Neuronal stem cell (in vitro differentiated cells): ENCODE results near the gene KLC4. TPM values are rescaled to one million over a fixed set of nuclear protein-coding genes. Genes with fewer than 3 reads are reported as not detected.

Source experiments
- DNase-seq: peaks from one replicate; pipeline ENCODE4 v3.0.0-alpha.2; 2013; ENCODE audit warnings: low spot score
- H2AFZ ChIP-seq: one replicate; pipeline ENCODE4 v1.6.1; 2013; ENCODE audit warnings: mild to moderate bottlenecking, low read length, inconsistent platforms
- H2AK5ac ChIP-seq: 2 replicates; pipeline ENCODE4 v1.6.1; 2013; ENCODE audit warnings: low read depth, mild to moderate bottlenecking, inconsistent platforms, low read length, moderate library complexity, mixed read lengths
- H2BK120ac ChIP-seq: 2 replicates; pipeline ENCODE4 v1.6.1; 2013; ENCODE audit warnings: low read depth, mild to moderate bottlenecking, inconsistent platforms, low read length, moderate library complexity, mixed read lengths
- H2BK12ac ChIP-seq: one replicate; pipeline ENCODE4 v1.6.1; 2013; ENCODE audit warnings: low read length, inconsistent platforms
- H2BK15ac ChIP-seq: 2 replicates; pipeline ENCODE4 v1.6.1; 2013; ENCODE audit warnings: mild to moderate bottlenecking, low read length, inconsistent platforms, mixed read lengths
- H2BK5ac ChIP-seq: one replicate; pipeline ENCODE4 v1.6.1; 2013; ENCODE audit warnings: inconsistent platforms, mild to moderate bottlenecking, low read length, moderate library complexity
- H3K14ac ChIP-seq: one replicate; pipeline ENCODE4 v1.6.1; 2013; ENCODE audit warnings: low read length, inconsistent platforms
- H3K18ac ChIP-seq: 2 replicates; pipeline ENCODE4 v1.6.1; 2013; ENCODE audit warnings: low read length, inconsistent platforms
- H3K23ac ChIP-seq: 2 replicates; pipeline ENCODE4 v1.6.1; 2013; ENCODE audit warnings: low read depth, mild to moderate bottlenecking, mixed read lengths, low read length, inconsistent platforms; ENCODE audit not compliant: poor library complexity
- H3K27ac ChIP-seq: replicated peaks from 3 replicates; pipeline ENCODE4 v1.5.1; 2013; ENCODE audit warnings: low read length, inconsistent platforms
- H3K27me3 ChIP-seq, 3 experiments: 2 replicates each; pipeline ENCODE4 v1.6.1; 2013; ENCODE audit warnings: low read length in 3 of 3, mild to moderate bottlenecking in 2 of 3, inconsistent platforms in 1 of 3, low read depth in 1 of 3, mixed read lengths in 1 of 3, moderate library complexity in 1 of 3; ENCODE audit not compliant: control insufficient read depth in 3 of 3, insufficient read depth in 3 of 3
- H3K36me3 ChIP-seq, 2 donors: replicated peaks in 1 of 2; 2 replicates each; pipeline ENCODE4 v1.6.1; 2013; ENCODE audit warnings: low read length in 2 of 2; ENCODE audit not compliant: control insufficient read depth in 2 of 2, insufficient read depth in 2 of 2
- H3K4ac ChIP-seq: 2 replicates; pipeline ENCODE4 v1.6.1; 2013; ENCODE audit warnings: inconsistent platforms, mild to moderate bottlenecking, low read length, moderate library complexity
- H3K4me1 ChIP-seq, 2 donors: 1 replicate in 1 of 2; 2 replicates in 1 of 2; pipeline ENCODE4 v1.6.1; 2013; ENCODE audit warnings: low read length in 2 of 2, low read depth in 1 of 2; ENCODE audit not compliant: control insufficient read depth in 2 of 2, insufficient read depth in 1 of 2
- H3K4me2 ChIP-seq: one replicate; pipeline ENCODE4 v1.6.1; 2013; ENCODE audit warnings: mild to moderate bottlenecking, low read length, inconsistent platforms; ENCODE audit not compliant: insufficient read depth, poor library complexity, severe bottlenecking
- H3K4me3 ChIP-seq, 2 donors: 2 replicates each; pipeline ENCODE4 v1.5.1; 2013; ENCODE audit warnings: low read length in 2 of 2, mild to moderate bottlenecking in 2 of 2, inconsistent platforms in 1 of 2, moderate library complexity in 1 of 2
- H3K79me1 ChIP-seq: one replicate; pipeline ENCODE4 v1.6.1; 2013; ENCODE audit warnings: low read depth, mild to moderate bottlenecking, inconsistent platforms, low read length, moderate library complexity
- H3K9ac ChIP-seq: one replicate; pipeline ENCODE4 v1.6.1; 2013; ENCODE audit warnings: mild to moderate bottlenecking, low read depth, low read length, inconsistent platforms; ENCODE audit not compliant: poor library complexity
- H3K9me3 ChIP-seq, 2 donors: replicated peaks in 1 of 2; 2 replicates each; pipeline versions ENCODE3 to v1.6.1; 2013; ENCODE audit warnings: low read length in 2 of 2, mild to moderate bottlenecking in 2 of 2, inconsistent platforms in 1 of 2, low read depth in 1 of 2, mixed read lengths in 1 of 2, moderate library complexity in 1 of 2; ENCODE audit not compliant: control insufficient read depth in 2 of 2, insufficient read depth in 1 of 2
- H4K8ac ChIP-seq: one replicate; pipeline ENCODE4 v1.6.1; 2013; ENCODE audit warnings: low read depth, mild to moderate bottlenecking, inconsistent platforms, low read length, moderate library complexity
- H4K91ac ChIP-seq: one replicate; pipeline ENCODE4 v1.6.1; 2013; ENCODE audit warnings: low read length, low read depth, mild to moderate bottlenecking, inconsistent platforms; ENCODE audit not compliant: poor library complexity
- WGBS, 2 donors: extraction: QIAGEN DNeasy Blood & Tissue Kit; methylation state at CpG; one replicate each; pipeline ENCODE4 v1.1.7; 2013; ENCODE audit warnings: missing lambda C conversion rate in 2 of 2, mixed read lengths in 1 of 2; ENCODE audit not compliant: insufficient read length in 2 of 2, insufficient replicate concordance in 1 of 2; ENCODE audit errors: extremely low coverage in 2 of 2; 5-methylcytosine and 5-hydroxymethylcytosine counted together
- polyA plus RNA-seq, 2 experiments: library from polyadenylated mRNA; stranded (reverse); fragments of 200-250 nt; gene quantifications; one replicate each; pipeline ENCODE4 v1.2.3, GENCODE V29; 2013

Gene KLC4
- polyA plus RNA-seq (2013, experiment 1 of 2): 14.2 TPM
- polyA plus RNA-seq (2013, experiment 2 of 2): 14.7 TPM

- Histone ChIP-seq H3K14ac (no peak within 1 kb of the TSS), H3K79me1 (peaks cover 8% of the 10 kb centered on the region), H3K9ac (peak within 1 kb of the TSS; percentile 88), H3K36me3 (peaks cover 7 to 27% of the 10 kb centered on the region in 2 donors), H3K4me2 (peak within 1 kb of the TSS; percentile 84), H3K9me3 (no peaks in the 10 kb centered on the region), H4K91ac (no peak within 1 kb of the TSS), H3K4me3 (peak within 1 kb of the TSS; percentile 64 to 94), H4K8ac (no peak within 1 kb of the TSS), H3K18ac (peak within 1 kb of the TSS; percentile 90), H2BK15ac (no peak within 1 kb of the TSS), H3K4me1 (peaks cover 6 to 11% of the 10 kb centered on the region in 2 donors), H3K27me3 (no peaks in the 10 kb centered on the region), H3K23ac (peak within 1 kb of the TSS; percentile 95), H2AK5ac (no peak within 1 kb of the TSS), H2BK5ac (no peak within 1 kb of the TSS), H3K4ac (no peak within 1 kb of the TSS), H2BK12ac (no peak within 1 kb of the TSS), H2BK120ac (no peak within 1 kb of the TSS), H3K27ac (peak within 1 kb of the TSS; percentile 62), H2AFZ (peak within 1 kb of the TSS; percentile 88)
- peak; percentile 98 for DNase-seq
- whole genome bisulfite sequencing, 2 donors: no CpG with 5 or more reads among the region's 64 CpGs
Observed at GRCh38 chr6:43059168-43060033, at the start of gene KLC4, which contains the start of gene MRPL2. Gene KLC4 (plus strand): TSS chr6:43059631. CDS start chr6:43061336, 1,705 bp downstream. Gene MRPL2 (minus strand): TSS chr6:43059434. CDS start chr6:43059381, 53 bp downstream.

GRCh38 chr6:43011207-43011606, 48.2 kb upstream of the KLC4 start:
- H3K27ac ChIP-seq: no peak overlapping the region

GRCh38 chr6:43012364-43012763, 47.1 kb upstream of the KLC4 start:
- Histone ChIP-seq H3K36me3 (peaks cover 50 to 72% of the 10 kb centered on the region in 2 donors), H3K9ac (no peak overlapping the region), H2BK12ac (no peak overlapping the region), H4K8ac (no peak overlapping the region), H2AK5ac (no peak overlapping the region), H3K27ac (no peak overlapping the region), H2AFZ (no peak overlapping the region), H3K4ac (no peak overlapping the region), H4K91ac (no peak overlapping the region), H3K4me2 (no peak overlapping the region), H2BK5ac (no peak overlapping the region), H3K14ac (no peak overlapping the region), H3K79me1 (peaks cover 21% of the 10 kb centered on the region), H3K4me1 (peaks cover 3 to 12% of the 10 kb centered on the region in 2 donors), H2BK15ac (no peak overlapping the region), H3K18ac (no peak overlapping the region), H3K23ac (no peak overlapping the region), H3K4me3 (peak overlapping the region in 1 of 2 donors; percentile 97), H2BK120ac (no peak overlapping the region), H3K27me3 (no peaks in the 10 kb centered on the region), H3K9me3 (no peaks in the 10 kb centered on the region)
- WGBS, 2 donors: no CpG with 5 or more reads among the region's 6 CpGs
- DNase-seq: no peak

More at GRCh38 chr6:43011207-43011606, 48.2 kb upstream of the KLC4 start:
- H2BK5ac ChIP-seq: peak overlapping the region; percentile 27
- H3K23ac ChIP-seq: no peak overlapping the region
- no peak overlapping the region for H4K8ac ChIP-seq
- WGBS, 2 donors: no CpG with 5 or more reads among the region's 6 CpGs
- no peak for DNase-seq
- H3K36me3 ChIP-seq: peaks cover 52 to 72% of the 10 kb centered on the region in 2 donors
- H2BK120ac ChIP-seq: no peak overlapping the region
- H3K4me2 ChIP-seq: no peak overlapping the region
- no peak overlapping the region for H4K91ac ChIP-seq
- H3K9me3 ChIP-seq: no peaks in the 10 kb centered on the region
- H3K18ac ChIP-seq: no peak overlapping the region
- peaks cover 13% of the 10 kb centered on the region for H3K79me1 ChIP-seq
- H3K4ac ChIP-seq: no peak overlapping the region
- no peak overlapping the region for H3K14ac ChIP-seq
- no peak overlapping the region for H3K9ac ChIP-seq
- H2BK15ac ChIP-seq: no peak overlapping the region
- H3K4me1 ChIP-seq: peaks cover 3 to 12% of the 10 kb centered on the region in 2 donors
- H3K27me3 ChIP-seq: no peaks in the 10 kb centered on the region
- H3K4me3 ChIP-seq: no peak overlapping the region
- no peak overlapping the region for H2BK12ac ChIP-seq
- H2AFZ ChIP-seq: no peak overlapping the region
- H2AK5ac ChIP-seq: no peak overlapping the region
